Gastroesophageal sphincter (tissue), 4 donors: ENCODE results near the gene SF1. TPM values are rescaled to one million over a fixed set of nuclear protein-coding genes. Genes with fewer than 3 reads are reported as not detected.

Experiments
- ATAC-seq: fragments of 150-250 bp; one replicate; pipeline ENCODE4 v1.9.1; 2016; ENCODE audit warnings: mild to moderate bottlenecking, moderate library complexity
- H3K27ac ChIP-seq, 4 donors: fragments of 200-600 bp; sonication (generic) in 3 of 4; 1 replicate in 3 of 4; 2 replicates in 1 of 4; pipeline ENCODE4 v1.5.1; 2016 to 2019
- H3K27me3 ChIP-seq: fragments of 200-600 bp; sonication (generic); one replicate; pipeline ENCODE4 v1.5.1; 2019
- H3K36me3 ChIP-seq, 2 donors: fragments of 200-600 bp; sonication (generic); one replicate each; pipeline ENCODE4 v1.5.1; 2019; ENCODE audit warnings: control low read depth in 1 of 2
- H3K4me1 ChIP-seq, 3 donors: fragments of 200-600 bp; sonication (generic); 1 replicate in 2 of 3; 2 replicates in 1 of 3; pipeline ENCODE4 v1.5.1; 2016 to 2019; ENCODE audit warnings: control low read depth in 2 of 3
- H3K4me3 ChIP-seq, 2 donors: fragments of 200-600 bp; sonication (generic); one replicate each; pipeline ENCODE4 v1.5.1; 2019; ENCODE audit warnings: mild to moderate bottlenecking in 1 of 2, moderate library complexity in 1 of 2
- H3K9me3 ChIP-seq, 3 donors: fragments of 200-600 bp; sonication (generic); one replicate each; pipeline ENCODE4 v1.5.1; 2017 to 2019; ENCODE audit warnings: control low read depth in 2 of 3
- CTCF ChIP-seq, 4 experiments: fragments of 200-600 bp in 2 of 4; fragments of 450-650 bp in 2 of 4; sonication (generic) in 1 of 4; IDR thresholded peaks; one replicate each; pipeline ENCODE4 v1.5.1; 2017 to 2019; ENCODE audit warnings: antibody characterized with exemption in 4 of 4, mild to moderate bottlenecking in 2 of 4, moderate library complexity in 2 of 4
- EP300 ChIP-seq: sonication (generic); formaldehyde crosslinking; IDR thresholded peaks from one replicate; pipeline ENCODE4 v1.6.1; 2017; ENCODE audit warnings: antibody characterized with exemption, mild to moderate bottlenecking
- POLR2A ChIP-seq, 2 donors: fragments of 450-650 bp; IDR thresholded peaks; one replicate each; pipeline ENCODE4 v1.6.1; 2017; ENCODE audit warnings: antibody characterized with exemption in 2 of 2, mild to moderate bottlenecking in 2 of 2, moderate library complexity in 1 of 2
- POLR2AphosphoS5 ChIP-seq: sonication (generic); formaldehyde crosslinking; IDR thresholded peaks from one replicate; pipeline ENCODE4 v1.6.1; 2017; ENCODE audit warnings: antibody characterized with exemption
- WGBS, 2 donors: methylation state at CpG; one replicate each; pipeline ENCODE4 v1.1.5; 2018; ENCODE audit warnings: low coverage in 1 of 2; 5-methylcytosine and 5-hydroxymethylcytosine counted together
- total RNA-seq, 4 donors: library from RNA; depleted of rRNA; stranded (reverse); fragments of >200 nt; gene quantifications; one replicate each; pipeline ENCODE4 v1.1.0, GENCODE V29; 2016

SF1 gene
- total RNA-seq, 4 donors from 2014 or later, result 187 to 314 (median 253) TPM

GRCh38 chr11:64796757-64797541, 18.6 kb upstream of the SF1 start:
- 92% methylated on average over 7 of the region's 19 CpGs; no CpG with 5 or more reads in 1 of the 2 donors for WGBS, 2 donors
- ATAC-seq, result no peak
- H3K36me3 ChIP-seq, result peaks cover 0 to 65% of the 10 kb centered on the region in 2 donors
- H3K4me1 ChIP-seq, result peaks cover 0 to 7% (median 4%) of the 10 kb centered on the region in 3 donors
- TF ChIP-seq POLR2A (IDR thresholded peaks at IDR 0.05) (no peak), CTCF (IDR thresholded peaks at IDR 0.05) (no peak), POLR2AphosphoS5 (no peak), EP300 (no peak)
- no peaks in the 10 kb centered on the region for H3K9me3 ChIP-seq
- H3K4me3 ChIP-seq, result no peak overlapping the region
- H3K27me3 ChIP-seq, result no peaks in the 10 kb centered on the region
- no peak overlapping the region for H3K27ac ChIP-seq

GRCh38 chr11:64796047-64796756, 17.9 kb upstream of the SF1 start:
- H3K27me3 ChIP-seq, result no peaks in the 10 kb centered on the region
- peaks cover 0 to 72% of the 10 kb centered on the region in 2 donors for H3K36me3 ChIP-seq
- no peaks in the 10 kb centered on the region for H3K9me3 ChIP-seq
- no peak overlapping the region for H3K4me3 ChIP-seq
- H3K27ac ChIP-seq, result no peak overlapping the region
- TF ChIP-seq EP300, result no peak
- no peak for TF ChIP-seq POLR2A (IDR thresholded peaks at IDR 0.05)
- no peak for TF ChIP-seq POLR2AphosphoS5
- no peak for TF ChIP-seq CTCF (IDR thresholded peaks at IDR 0.05)
- no peaks in the 10 kb centered on the region for H3K4me1 ChIP-seq
- 60 to 80% methylated on average over 1 to 4 of the region's 19 CpGs for WGBS, 2 donors
- ATAC-seq, result no peak

- ATAC-seq, result no peak
- Histone ChIP-seq H3K36me3 (peaks cover 0 to 76% of the 10 kb centered on the region in 2 donors), H3K27ac (no peak overlapping the region), H3K9me3 (no peaks in the 10 kb centered on the region), H3K27me3 (no peaks in the 10 kb centered on the region), H3K4me1 (no peaks in the 10 kb centered on the region), H3K4me3 (no peak overlapping the region)
- 82 to 89% methylated on average over 3 to 10 of the region's 10 CpGs for WGBS, 2 donors
- TF ChIP-seq POLR2AphosphoS5 (no peak), EP300 (no peak), CTCF (IDR thresholded peaks at IDR 0.05) (no peak), POLR2A (IDR thresholded peaks at IDR 0.05) (no peak)
These were observed 16.2 kb upstream of the SF1 start for GRCh38 chr11:64794526-64794925.

GRCh38 chr11:64793271-64794160, 15.2 kb upstream of the SF1 start:
- Histone ChIP-seq H3K4me3 (no peak overlapping the region), H3K36me3 (peaks cover 0 to 76% of the 10 kb centered on the region in 2 donors), H3K4me1 (no peaks in the 10 kb centered on the region), H3K27me3 (no peaks in the 10 kb centered on the region), H3K27ac (peak overlapping the region in 2 of 4 donors; percentile 16 to 24), H3K9me3 (no peaks in the 10 kb centered on the region)
- 61 to 65% methylated on average over 6 of the region's 11 CpGs for WGBS, 2 donors
- TF ChIP-seq EP300, result no peak
- ATAC-seq, result peak; percentile 40

GRCh38 chr11:64792482-64792881, 14.1 kb upstream of the SF1 start:
- WGBS, 2 donors, result no CpG with 5 or more reads among the region's 4 CpGs
- no peak overlapping the region for H3K27ac ChIP-seq
- peaks cover 0 to 6% (median 0%) of the 10 kb centered on the region in 3 donors for H3K4me1 ChIP-seq
- no peaks in the 10 kb centered on the region for H3K9me3 ChIP-seq
- peaks cover 0 to 69% of the 10 kb centered on the region in 2 donors for H3K36me3 ChIP-seq
- no peak overlapping the region for H3K4me3 ChIP-seq
- no peaks in the 10 kb centered on the region for H3K27me3 ChIP-seq
- TF ChIP-seq POLR2AphosphoS5, result no peak
- no peak for TF ChIP-seq POLR2A (IDR thresholded peaks at IDR 0.05)
- no peak for TF ChIP-seq EP300
- TF ChIP-seq CTCF (IDR thresholded peaks at IDR 0.05), result no peak
- ATAC-seq, result no peak
